Measurements from ENCODE around the gene C17orf107. TPM values are rescaled to one million over a fixed set of nuclear protein-coding genes. Genes with fewer than 3 reads are reported as not detected.

Gene C17orf107
- total and polyA plus RNA-seq, 2 of the 13 experiments (the other 11 are each of a cell fraction or from before 2014, with no cell fraction given) = 0.20 to 0.59 TPM

GRCh38 chr17:4939796-4940554, 40.6 kb downstream of the C17orf107 start, which contains the start of the genes RNF167 and SLC25A11 (continued):
- TF ChIP-seq ZBTB49 (CRISPR knock-in tag; IDR thresholded peaks at IDR 0.05; ENCODE audit: borderline replicate concordance) = no peak
- TF ChIP-seq ZBTB39 (CRISPR knock-in tag; IDR thresholded peaks at IDR 0.05) = no peak
- no peak for TF ChIP-seq ZNF609 (CRISPR knock-in tag; IDR thresholded peaks at IDR 0.05; ENCODE audit: borderline replicate concordance)
- no peak for TF ChIP-seq JDP2 (CRISPR knock-in tag; IDR thresholded peaks at IDR 0.05; ENCODE audit: borderline replicate concordance)
- 0 out of 2 replicates have a peak, but pooled peaks have one; percentile 23 for TF ChIP-seq ZNF44 (CRISPR knock-in tag; IDR thresholded peaks at IDR 0.05)
- no peak for TF ChIP-seq MLX (CRISPR knock-in tag; IDR thresholded peaks at IDR 0.05)
- TF ChIP-seq ETV5 (CRISPR knock-in tag; IDR thresholded peaks at IDR 0.05; ENCODE audit: borderline replicate concordance) = peak; percentile 7; the same call in 1 of the 2 replicates
- peak; percentile 57 for TF ChIP-seq RAD21 (CRISPR knock-in tag; IDR thresholded peaks at IDR 0.05)
- TF ChIP-seq ESRRA (CRISPR knock-in tag; IDR thresholded peaks at IDR 0.05; ENCODE audit: low read depth) = peak; percentile 87
- TF ChIP-seq E2F5 (CRISPR knock-in tag; conservative IDR thresholded peaks at IDR 0.05) = no peak
- no peak for TF ChIP-seq SRF (IDR thresholded peaks at IDR 0.05; ENCODE audit: low read depth, low read length)
- TF ChIP-seq RBFOX2 (IDR thresholded peaks at IDR 0.05; ENCODE audit: low read depth, low read length) = peak; percentile 97
- TF ChIP-seq ARNT2 (CRISPR knock-in tag; IDR thresholded peaks at IDR 0.05; ENCODE audit: low read depth) = no peak; the same call in 1 of the 2 replicates

Data from HepG2 (cell line).